Measurements from ENCODE around the gene EP400. TPM values are rescaled to one million over a fixed set of nuclear protein-coding genes. Genes with fewer than 3 reads are reported as not detected.

Gene EP400
- total and polyA plus RNA-seq, 12 donors: 6.6 to 20.5 (median 18.9) TPM

- H3K4me3 ChIP-seq: peak overlapping the region; percentile 72 to 99 (median 96)
- DNase-seq (peak; percentile 87 to 93), ATAC-seq (peak; percentile 93 to 97 (median 95))
- 0% methylated on average over 51 to 84 of the region's 84 CpGs for WGBS, 2 donors
- H3K27me3 ChIP-seq: no peaks in the 10 kb centered on the region
- TF ChIP-seq, protein P1, sequence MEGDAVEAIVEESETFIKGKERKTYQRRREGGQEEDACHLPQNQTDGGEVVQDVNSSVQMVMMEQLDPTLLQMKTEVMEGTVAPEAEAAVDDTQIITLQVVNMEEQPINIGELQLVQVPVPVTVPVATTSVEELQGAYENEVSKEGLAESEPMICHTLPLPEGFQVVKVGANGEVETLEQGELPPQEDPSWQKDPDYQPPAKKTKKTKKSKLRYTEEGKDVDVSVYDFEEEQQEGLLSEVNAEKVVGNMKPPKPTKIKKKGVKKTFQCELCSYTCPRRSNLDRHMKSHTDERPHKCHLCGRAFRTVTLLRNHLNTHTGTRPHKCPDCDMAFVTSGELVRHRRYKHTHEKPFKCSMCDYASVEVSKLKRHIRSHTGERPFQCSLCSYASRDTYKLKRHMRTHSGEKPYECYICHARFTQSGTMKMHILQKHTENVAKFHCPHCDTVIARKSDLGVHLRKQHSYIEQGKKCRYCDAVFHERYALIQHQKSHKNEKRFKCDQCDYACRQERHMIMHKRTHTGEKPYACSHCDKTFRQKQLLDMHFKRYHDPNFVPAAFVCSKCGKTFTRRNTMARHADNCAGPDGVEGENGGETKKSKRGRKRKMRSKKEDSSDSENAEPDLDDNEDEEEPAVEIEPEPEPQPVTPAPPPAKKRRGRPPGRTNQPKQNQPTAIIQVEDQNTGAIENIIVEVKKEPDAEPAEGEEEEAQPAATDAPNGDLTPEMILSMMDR (IDR thresholded peaks at IDR 0.05): no peak
- peaks cover 0 to 48% (median 21%) of the 10 kb centered on the region in 9 donors for H3K4me1 ChIP-seq
- H3K36me3 ChIP-seq: peaks cover 0 to 20% (median 0%) of the 10 kb centered on the region in 9 donors
- intact Hi-C loops (cut with DNase I): loop anchor here in 1 of 10 donors (5.0 kb wide), 1 partner anchor 58 kb away; the partner anchor contains the start of genes DDX51 and NOC4L
- no peaks in the 10 kb centered on the region for H3K9me3 ChIP-seq
- peak overlapping the region; percentile 47 to 96 (median 91) for H3K27ac ChIP-seq
Observed at GRCh38 chr12:132083941-132084620, 134.3 kb downstream of the EP400 start.

- DNase-seq: peak; percentile 73
- ATAC-seq: peak; percentile 61 to 82 (median 74)
- H3K36me3 ChIP-seq: peaks cover 0 to 19% (median 0%) of the 10 kb centered on the region in 9 donors
- H3K4me1 ChIP-seq: peaks cover 0 to 41% (median 19%) of the 10 kb centered on the region in 9 donors
- peak overlapping the region; percentile 72 to 99 (median 96) for H3K4me3 ChIP-seq
- peak overlapping the region; percentile 47 to 96 (median 91) for H3K27ac ChIP-seq
- H3K9me3 ChIP-seq: no peaks in the 10 kb centered on the region
- no peaks in the 10 kb centered on the region for H3K27me3 ChIP-seq
- intact Hi-C loops (cut with DNase I): loop anchor here in 1 of 10 donors (5.0 kb wide), 1 partner anchor 58 kb away; the partner anchor contains the start of genes DDX51 and NOC4L
- WGBS, 2 donors: 2 to 3% methylated on average over 42 to 49 of the region's 49 CpGs
- TF ChIP-seq, protein P1 (IDR thresholded peaks at IDR 0.05): no peak
Observed at GRCh38 chr12:132084621-132085290, 135.0 kb downstream of the EP400 start.

DNA sequence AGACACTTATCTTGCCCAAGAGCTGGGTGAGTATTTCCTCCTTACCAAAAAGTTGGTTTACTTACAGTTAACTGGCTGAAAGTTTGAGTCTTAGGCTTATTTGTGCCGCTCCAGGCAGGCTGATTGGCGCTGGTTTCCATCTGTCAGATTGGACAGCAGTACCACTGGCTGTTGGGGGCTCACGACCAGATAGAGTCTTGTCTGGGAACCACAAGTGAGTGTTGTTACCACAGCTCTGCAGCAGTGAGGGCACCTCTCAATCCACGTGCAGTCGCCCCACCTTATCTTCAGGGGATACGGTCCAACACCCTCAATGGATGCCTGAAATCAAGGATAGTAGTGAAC is 135.5 kb downstream of the EP400 start:
- intact Hi-C loops (cut with DNase I): no loop called here
- peaks cover 0 to 37% (median 18%) of the 10 kb centered on the region in 9 donors for H3K4me1 ChIP-seq
- ATAC-seq (peak in 2 of 8 donors; percentile 4 to 11), DNase-seq (no peak)
- H3K4me3 ChIP-seq: peak overlapping the region; percentile 72 to 99 (median 96)
- H3K36me3 ChIP-seq: peaks cover 0 to 18% (median 0%) of the 10 kb centered on the region in 9 donors
- H3K27ac ChIP-seq: peak overlapping the region in 9 of 10 donors; percentile 86 to 96 (median 91)
- TF ChIP-seq, protein P1 (IDR thresholded peaks at IDR 0.05): no peak
- WGBS, 2 donors: 35 to 40% methylated on average over 6 of the region's 6 CpGs
- no peaks in the 10 kb centered on the region for H3K9me3 ChIP-seq
- no peaks in the 10 kb centered on the region for H3K27me3 ChIP-seq

DNA sequence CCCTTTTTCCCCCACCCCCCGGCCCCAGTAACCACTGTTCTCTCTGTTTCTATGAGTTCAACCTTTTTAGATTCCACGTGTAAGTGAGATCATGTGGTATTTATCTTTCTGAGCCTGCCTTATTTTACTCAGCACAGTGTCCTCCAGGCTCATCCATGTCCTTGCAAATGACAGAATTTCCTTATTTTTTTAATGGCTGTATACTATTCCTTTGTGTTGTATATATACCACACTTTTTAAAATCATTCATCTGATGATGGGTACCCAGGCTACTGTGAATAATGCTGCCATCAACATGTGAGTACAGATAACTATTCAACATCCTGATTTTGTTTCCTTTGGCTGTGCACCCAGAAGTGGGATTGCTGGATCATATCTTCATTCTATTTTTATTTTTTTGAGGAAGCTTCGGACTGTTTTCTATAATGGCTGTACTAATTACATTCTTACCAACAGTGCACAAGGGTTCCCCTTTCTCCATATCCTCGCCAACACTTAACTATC is 139.7 kb downstream of the EP400 start:
- TF ChIP-seq, protein P1 (IDR thresholded peaks at IDR 0.05): no peak
- no peak for ATAC-seq
- 75 to 84% methylated on average over 4 of the region's 4 CpGs for WGBS, 2 donors

More for the DNA sequence above, 139.7 kb downstream of the EP400 start:
- H3K27ac ChIP-seq: no peak overlapping the region
- peaks cover 0 to 44% (median 8%) of the 10 kb centered on the region in 9 donors for H3K36me3 ChIP-seq
- intact Hi-C loops (cut with DNase I): no loop called here
- no peak for DNase-seq
- H3K9me3 ChIP-seq: no peaks in the 10 kb centered on the region
- H3K27me3 ChIP-seq: no peaks in the 10 kb centered on the region
- no peak overlapping the region for H3K4me3 ChIP-seq
- H3K4me1 ChIP-seq: peaks cover 0 to 17% (median 13%) of the 10 kb centered on the region in 9 donors

Measured in heart right ventricle (tissue), 16 donors.